ENCODE results near the gene HOXC10. TPM values are rescaled to one million over a fixed set of nuclear protein-coding genes. Genes with fewer than 3 reads are reported as not detected.

The HOXC10 gene
- total RNA-seq, 1 donor, result not detected

DNA sequence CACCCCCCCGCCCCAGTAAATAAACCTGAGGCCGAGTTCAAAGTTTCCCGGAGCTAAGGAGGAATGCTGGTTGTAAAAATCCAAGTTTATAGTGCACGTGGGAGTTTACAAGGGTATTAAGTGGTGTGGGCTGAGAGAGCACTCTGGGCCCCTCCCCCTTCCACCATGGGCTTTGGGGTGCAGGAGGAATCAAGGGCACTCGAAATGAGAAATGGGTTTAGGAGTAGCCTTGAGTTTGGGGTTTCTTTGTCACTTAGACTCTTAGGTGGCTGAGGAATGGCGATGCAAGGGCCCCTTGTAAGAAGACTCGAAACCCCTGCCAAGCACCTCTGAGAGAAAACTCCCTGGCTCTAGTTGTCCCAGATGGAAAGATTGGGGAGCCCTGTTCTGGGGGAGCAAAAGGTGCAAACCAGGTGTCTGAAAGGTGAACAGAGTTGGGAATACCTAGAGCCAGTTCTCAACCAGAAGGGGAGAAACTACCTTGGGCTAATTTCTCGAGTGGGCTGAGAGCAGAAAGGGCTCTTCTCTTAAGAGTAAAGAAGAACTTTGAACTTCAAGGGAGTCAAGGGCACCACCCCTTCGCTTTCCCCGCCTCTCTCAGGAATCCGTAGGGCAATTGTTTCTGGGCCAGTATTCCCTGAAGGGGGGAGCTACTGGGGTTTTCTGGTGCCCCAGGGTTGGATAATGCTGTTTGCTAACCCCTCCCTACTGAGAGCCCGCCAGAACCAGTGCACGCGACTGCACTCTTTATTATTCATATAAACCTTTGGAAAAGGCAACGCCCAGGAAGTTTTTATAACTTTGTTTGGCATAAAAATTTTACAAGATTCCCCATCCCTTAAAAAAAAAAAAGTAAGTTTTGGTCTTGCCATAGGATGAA lies 6.2 kb upstream of the HOXC10 start:
- no peak overlapping the region for H3K4me3 ChIP-seq (ENCODE audit: low read depth, low read length)
- TF ChIP-seq, protein P1, sequence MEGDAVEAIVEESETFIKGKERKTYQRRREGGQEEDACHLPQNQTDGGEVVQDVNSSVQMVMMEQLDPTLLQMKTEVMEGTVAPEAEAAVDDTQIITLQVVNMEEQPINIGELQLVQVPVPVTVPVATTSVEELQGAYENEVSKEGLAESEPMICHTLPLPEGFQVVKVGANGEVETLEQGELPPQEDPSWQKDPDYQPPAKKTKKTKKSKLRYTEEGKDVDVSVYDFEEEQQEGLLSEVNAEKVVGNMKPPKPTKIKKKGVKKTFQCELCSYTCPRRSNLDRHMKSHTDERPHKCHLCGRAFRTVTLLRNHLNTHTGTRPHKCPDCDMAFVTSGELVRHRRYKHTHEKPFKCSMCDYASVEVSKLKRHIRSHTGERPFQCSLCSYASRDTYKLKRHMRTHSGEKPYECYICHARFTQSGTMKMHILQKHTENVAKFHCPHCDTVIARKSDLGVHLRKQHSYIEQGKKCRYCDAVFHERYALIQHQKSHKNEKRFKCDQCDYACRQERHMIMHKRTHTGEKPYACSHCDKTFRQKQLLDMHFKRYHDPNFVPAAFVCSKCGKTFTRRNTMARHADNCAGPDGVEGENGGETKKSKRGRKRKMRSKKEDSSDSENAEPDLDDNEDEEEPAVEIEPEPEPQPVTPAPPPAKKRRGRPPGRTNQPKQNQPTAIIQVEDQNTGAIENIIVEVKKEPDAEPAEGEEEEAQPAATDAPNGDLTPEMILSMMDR (IDR thresholded peaks at IDR 0.05; ENCODE audit: insufficient read depth, low read length), result no peak
- DNase-seq (ENCODE audit: low read depth), result no peak

GRCh38 chr12:53980104-53980801 lies 4.7 kb upstream of the HOXC10 start:
- no peak overlapping the region for H3K4me3 ChIP-seq (ENCODE audit: low read depth, low read length)
- TF ChIP-seq, protein P1 (IDR thresholded peaks at IDR 0.05; ENCODE audit: insufficient read depth, low read length), result no peak
- DNase-seq (ENCODE audit: low read depth), result no peak

DNA sequence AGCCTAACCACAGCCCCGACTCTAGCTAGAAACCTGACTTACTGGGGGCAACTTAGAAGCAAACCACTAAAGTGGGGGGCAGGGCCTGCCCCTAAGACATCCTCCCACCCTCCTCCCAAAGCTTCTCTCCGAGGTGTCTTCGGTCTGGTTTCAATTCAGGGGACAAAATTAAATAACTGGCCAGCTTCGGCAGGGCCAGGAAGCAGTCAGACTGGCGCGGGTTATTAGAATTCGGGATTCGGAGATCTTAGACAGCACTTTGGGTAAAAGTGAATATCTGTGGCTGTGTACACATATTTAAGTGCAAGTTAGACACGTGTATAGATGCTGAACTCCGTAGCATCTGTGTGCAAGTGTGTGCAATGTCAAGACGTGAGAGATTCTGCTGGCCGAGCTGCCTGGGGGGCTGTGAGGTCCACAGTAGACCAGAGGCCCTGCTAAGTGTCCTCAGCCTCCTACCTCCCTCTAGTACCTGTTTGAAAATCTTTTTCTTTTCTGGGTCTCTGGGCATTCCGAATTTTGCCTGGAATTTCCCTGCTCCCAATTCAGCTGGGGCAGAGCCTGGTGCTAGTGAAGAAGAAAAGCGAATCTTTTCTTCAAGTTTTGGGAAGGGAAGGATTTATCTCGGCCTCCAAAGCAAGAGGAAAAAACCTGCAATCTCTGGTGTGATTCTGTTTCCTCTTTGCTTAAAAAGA lies 4.0 kb upstream of the HOXC10 start:
- H3K4me3 ChIP-seq (ENCODE audit: low read depth, low read length), result no peak overlapping the region
- no peak for DNase-seq (ENCODE audit: low read depth)
- TF ChIP-seq, protein P1 (IDR thresholded peaks at IDR 0.05; ENCODE audit: insufficient read depth, low read length), result no peak

DNA sequence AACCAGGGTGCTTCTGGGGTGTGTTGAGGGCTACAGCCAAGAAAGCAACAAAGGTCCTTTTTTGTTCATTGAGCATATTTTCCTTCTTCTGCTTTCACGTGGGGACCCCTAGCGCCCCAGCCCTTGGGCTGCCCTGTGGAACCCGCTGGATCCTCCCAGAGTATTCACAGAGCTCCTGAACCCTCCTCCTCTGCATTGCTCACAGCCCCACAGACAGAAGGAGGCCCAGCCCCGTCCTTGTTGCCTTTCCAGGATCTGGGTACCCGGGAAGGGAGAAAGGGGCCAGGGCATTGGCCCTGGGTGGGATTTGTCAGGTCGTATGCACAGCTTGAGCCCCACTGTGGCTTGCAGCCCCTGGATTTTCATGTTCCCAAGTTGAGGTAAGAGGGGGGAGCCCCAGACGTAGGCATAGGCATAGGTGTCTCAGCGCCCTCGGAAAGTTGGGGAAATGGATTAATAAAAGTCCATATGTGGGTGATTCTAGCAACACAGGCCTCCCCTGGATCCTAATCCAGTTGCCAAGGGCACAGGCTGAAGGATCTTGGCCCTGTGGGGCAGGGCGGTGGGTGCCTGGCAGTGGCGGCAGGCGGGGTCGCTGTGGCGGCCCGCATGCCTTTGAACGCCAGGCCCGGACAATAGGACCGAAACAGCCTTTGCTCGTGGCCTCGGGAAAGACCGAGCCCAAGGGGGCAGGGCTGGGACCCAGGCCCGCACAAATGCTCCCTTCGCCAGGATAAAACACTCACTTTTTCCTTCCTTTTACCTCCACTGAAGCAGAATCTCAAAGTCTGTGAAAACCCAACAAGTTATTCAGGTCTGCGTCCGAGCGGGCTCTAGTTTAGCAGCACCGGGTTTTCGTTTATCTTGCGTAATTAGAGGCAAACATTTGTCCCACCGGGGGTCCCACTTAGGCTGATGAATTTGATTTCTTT lies 3.0 kb upstream of the HOXC10 start:
- DNase-seq (ENCODE audit: low read depth), result no peak
- no peak overlapping the region for H3K4me3 ChIP-seq (ENCODE audit: low read depth, low read length)
- TF ChIP-seq, protein P1 (IDR thresholded peaks at IDR 0.05; ENCODE audit: insufficient read depth, low read length), result no peak

DNA sequence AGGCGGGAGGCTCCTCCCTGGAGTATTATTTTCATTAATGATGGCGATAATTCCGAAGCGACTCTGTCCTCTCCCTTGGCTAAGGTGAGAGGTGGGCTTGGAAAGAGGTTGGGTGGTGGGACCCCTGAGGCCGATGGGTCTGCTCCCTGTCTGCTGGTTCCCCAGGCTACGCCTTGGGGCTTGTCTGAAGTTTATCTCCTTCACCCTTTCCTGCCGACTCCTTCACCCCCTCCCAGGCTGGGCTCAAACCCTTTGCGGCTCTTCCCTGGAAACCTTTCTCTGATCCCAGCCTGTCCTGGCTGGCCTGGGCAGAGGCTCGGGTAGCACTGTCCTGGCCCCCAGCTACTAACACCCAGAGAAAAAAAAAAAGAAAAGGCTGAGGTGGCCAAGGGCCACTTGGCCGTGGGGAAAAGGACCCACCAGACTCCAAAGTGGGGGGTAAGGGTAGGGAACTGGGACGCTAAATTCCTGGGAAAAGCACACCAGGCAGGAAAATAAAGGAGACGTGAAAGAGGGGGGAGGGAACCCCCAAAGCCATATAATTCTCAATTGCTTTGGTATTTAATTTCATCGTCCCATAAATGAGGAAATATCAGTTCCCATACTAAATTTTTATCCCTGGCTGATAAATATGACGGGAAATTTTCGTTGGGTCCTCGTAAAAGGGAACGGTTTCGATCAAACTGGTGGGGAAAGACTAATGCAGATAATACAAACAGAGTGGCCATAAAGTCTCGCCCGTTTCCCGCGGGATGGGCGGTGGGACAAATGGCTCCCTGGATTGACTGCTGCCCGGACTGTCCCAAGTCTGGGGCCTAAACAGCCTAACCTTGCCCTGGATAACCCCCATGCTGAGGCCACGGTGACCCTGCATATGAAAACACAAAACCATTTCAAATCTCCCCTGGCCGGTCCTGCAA lies 2.0 kb upstream of the HOXC10 start:
- H3K4me3 ChIP-seq (ENCODE audit: low read depth, low read length), result no peak overlapping the region
- TF ChIP-seq, protein P1 (IDR thresholded peaks at IDR 0.05; ENCODE audit: insufficient read depth, low read length), result no peak

More for the DNA sequence above, 2.0 kb upstream of the HOXC10 start:
- no peak for DNase-seq (ENCODE audit: low read depth)
